ENCODE data around the gene BORCS5.

- TF ChIP-seq ZNF274 (IDR thresholded peaks at IDR 0.05; ENCODE audit: low read depth, low read length) (no peak), YY1 (IDR thresholded peaks at IDR 0.05; ENCODE audit: insufficient read depth, insufficient read length) (no peak), SUZ12 (IDR thresholded peaks at IDR 0.05; ENCODE audit: extremely low read depth, insufficient read depth, insufficient read length) (no peak)
These were observed 97.4 kb downstream of the BORCS5 start for GRCh38 chr12:12454315-12454714.

Measured in NT2/D1 (cell line).